CD14-positive monocyte (primary cell): Measurements from ENCODE around the gene TAF5L. TPM values are rescaled to one million over a fixed set of nuclear protein-coding genes. Genes with fewer than 3 reads are reported as not detected.

Experiments
- DNase-seq, 3 donors: peaks; one replicate each; pipeline ENCODE4 v3.0.0-alpha.2; 2011 to 2022
- H2AFZ ChIP-seq: 2 replicates; pipeline ENCODE4 v1.6.0; 2012; ENCODE audit warnings: mild to moderate bottlenecking, low read depth, low read length, inconsistent platforms; ENCODE audit not compliant: insufficient read depth, poor library complexity, severe bottlenecking
- H3K27ac ChIP-seq, 2 donors: 1 replicate in 1 of 2; 2 replicates in 1 of 2; pipeline ENCODE4 v1.5.1; 2012 to 2013; ENCODE audit warnings: low read length in 2 of 2, control low read depth in 1 of 2, inconsistent platforms in 1 of 2, low read depth in 1 of 2, mild to moderate bottlenecking in 1 of 2
- H3K27me3 ChIP-seq, 2 donors: one replicate each; pipeline versions ENCODE4 v1.6.0 to v1.6.1; 2011 to 2013; ENCODE audit warnings: low read length in 2 of 2; ENCODE audit not compliant: control insufficient read depth in 2 of 2, insufficient read depth in 2 of 2
- H3K36me3 ChIP-seq, 2 donors: replicated peaks in 1 of 2; 1 replicate in 1 of 2; 2 replicates in 1 of 2; pipeline versions ENCODE4 v1.5.1 to v1.6.1; 2012 to 2013; ENCODE audit warnings: low read length in 2 of 2, control low read depth in 1 of 2, inconsistent platforms in 1 of 2, mild to moderate bottlenecking in 1 of 2; ENCODE audit not compliant: insufficient read depth in 2 of 2, control insufficient read depth in 1 of 2
- H3K4me1 ChIP-seq, 2 donors: 1 replicate in 1 of 2; 2 replicates in 1 of 2; pipeline versions ENCODE4 v1.5.1 to v1.6.1; 2012 to 2013; ENCODE audit warnings: low read length in 2 of 2, control low read depth in 1 of 2, inconsistent platforms in 1 of 2, mild to moderate bottlenecking in 1 of 2, moderate library complexity in 1 of 2; ENCODE audit not compliant: insufficient read depth in 2 of 2, control insufficient read depth in 1 of 2
- H3K4me2 ChIP-seq: replicated peaks from 2 replicates; pipeline ENCODE3; 2012; ENCODE audit warnings: low read length, moderate library complexity, mild to moderate bottlenecking; ENCODE audit not compliant: poor library complexity, severe bottlenecking; ENCODE audit errors: extremely low read depth
- H3K4me3 ChIP-seq, 3 experiments: fragments of 200-600 bp in 1 of 3; sonication (generic) in 1 of 3; replicated peaks in 1 of 3; 1 replicate in 2 of 3; 2 replicates in 1 of 3; pipeline ENCODE4 v1.5.1; 2011 to 2013; ENCODE audit warnings: low read length in 3 of 3, mild to moderate bottlenecking in 3 of 3, control low read depth in 2 of 3, low read depth in 2 of 3, inconsistent platforms in 1 of 3, moderate library complexity in 1 of 3
- H3K79me2 ChIP-seq: 2 replicates; pipeline ENCODE4 v1.6.0; 2012; ENCODE audit warnings: mild to moderate bottlenecking, control low read depth, inconsistent platforms, low read length, moderate library complexity; ENCODE audit not compliant: insufficient read depth
- H3K9ac ChIP-seq: 2 replicates; pipeline ENCODE4 v1.6.0; 2017; ENCODE audit warnings: low read length, mild to moderate bottlenecking; ENCODE audit not compliant: insufficient read depth, poor library complexity, severe bottlenecking
- H3K9me3 ChIP-seq, 2 donors: replicated peaks in 1 of 2; 1 replicate in 1 of 2; 2 replicates in 1 of 2; pipeline versions ENCODE4 v1.5.1 to v1.6.1; 2012 to 2013; ENCODE audit warnings: low read length in 2 of 2, control low read depth in 1 of 2; ENCODE audit not compliant: control insufficient read depth in 1 of 2, insufficient read depth in 1 of 2
- H4K20me1 ChIP-seq: 2 replicates; pipeline ENCODE4 v1.6.0; 2012; ENCODE audit warnings: mild to moderate bottlenecking, low read length, control low read depth, moderate library complexity; ENCODE audit not compliant: insufficient read depth
- H3K27ac Mint-ChIP-seq, 7 donors: one replicate each; pipeline ENCODE4 v1.8.0; 2020; ENCODE audit warnings: mild to moderate bottlenecking in 7 of 7, mixed read lengths in 7 of 7, moderate library complexity in 6 of 7, inconsistent platforms in 2 of 7
- H3K27me3 Mint-ChIP-seq, 3 donors: one replicate each; pipeline ENCODE4 v1.8.0; 2021 to 2022; ENCODE audit warnings: low read depth in 3 of 3, mild to moderate bottlenecking in 3 of 3, mixed read lengths in 3 of 3, moderate library complexity in 3 of 3, inconsistent platforms in 1 of 3
- H3K36me3 Mint-ChIP-seq, 2 donors: one replicate each; pipeline ENCODE4 v1.8.0; 2020; ENCODE audit warnings: mixed read lengths in 2 of 2, inconsistent platforms in 1 of 2, mild to moderate bottlenecking in 1 of 2
- H3K4me1 Mint-ChIP-seq: one replicate; pipeline ENCODE4 v1.8.0; 2020; ENCODE audit warnings: mild to moderate bottlenecking, mixed read lengths
- H3K4me3 Mint-ChIP-seq, 2 donors: one replicate each; pipeline ENCODE4 v1.8.0; 2020; ENCODE audit warnings: mild to moderate bottlenecking in 2 of 2, mixed read lengths in 2 of 2, moderate library complexity in 1 of 2
- H3K9me3 Mint-ChIP-seq, 7 donors: one replicate each; pipeline ENCODE4 v1.8.0; 2020 to 2022; ENCODE audit warnings: mixed read lengths in 7 of 7, mild to moderate bottlenecking in 6 of 7, moderate library complexity in 6 of 7, inconsistent platforms in 2 of 7
- CTCF ChIP-seq: fragments of 200-600 bp; IDR thresholded peaks from one replicate; pipeline ENCODE4 v1.8.0; 2022; ENCODE audit warnings: antibody characterized with exemption, mild to moderate bottlenecking
- WGBS: methylation state at CpG from one replicate; pipeline ENCODE4 v1.1.5; 2013; ENCODE audit warnings: missing lambda C conversion rate; ENCODE audit not compliant: insufficient coverage; 5-methylcytosine and 5-hydroxymethylcytosine counted together
- intact Hi-C, 2 donors: fragments of 100-400 bp; cut with micrococcal nuclease; formaldehyde crosslinking; loops; one replicate each; pipeline versions ENCODE4 v1.15.0 to v1.15.1; 2023
- polyA plus RNA-seq, 3 donors: library from polyadenylated mRNA; depleted of rRNA in 1 of 3; unstranded in 2 of 3; stranded (reverse) in 1 of 3; fragments of 300-500 nt in 2 of 3; fragments of >200 nt in 1 of 3; fragmentation: Illumina TruSeq in 2 of 3; gene quantifications; 1 replicate in 2 of 3; 2 replicates in 1 of 3; pipeline ENCODE4 v1.2.3, GENCODE V29; 2012 to 2021

TAF5L gene
- polyA plus RNA-seq, 3 donors: 3.8 to 15.4 (median 4.9) TPM

- Histone ChIP-seq H3K4me3 (no peak overlapping the region), H3K27ac (peak overlapping the region in 1 of 2 donors; percentile 33), H3K9ac (no peak overlapping the region), H4K20me1 (peaks cover 95% of the 10 kb centered on the region), H2AFZ (no peak overlapping the region), H3K4me2 (no peak overlapping the region), H3K27me3 (no peaks in the 10 kb centered on the region), H3K36me3 (peaks cover 0 to 11% of the 10 kb centered on the region in 2 donors), H3K4me1 (peaks cover 4 to 8% of the 10 kb centered on the region in 2 donors), H3K9me3 (no peaks in the 10 kb centered on the region), H3K79me2 (peaks cover 98% of the 10 kb centered on the region)
- Mint-ChIP-seq H3K36me3 (peaks cover under 1 to 3% of the 10 kb centered on the region in 2 donors), H3K4me1 (peaks cover 29% of the 10 kb centered on the region), H3K27ac (peak overlapping the region in 3 of 7 donors; percentile 1 to 36 (median 7)), H3K9me3 (no peaks in the 10 kb centered on the region), H3K4me3 (no peak overlapping the region), H3K27me3 (no peaks in the 10 kb centered on the region)
- TF ChIP-seq CTCF: no peak
- over 99% methylated on average over 5 of the region's 5 CpGs for WGBS
- intact Hi-C loops: loop anchor here (10.0 kb wide), 2 partner anchors 445 to 1135 kb away; partner anchors contain the start of genes GALNT2 (in 2 of the 2) and RNF187 (in 1 of the 2)
- no peak for DNase-seq
These were observed 6.3 kb downstream of the TAF5L start for GRCh38 chr1:229619614-229620013.

- Histone ChIP-seq H3K79me2 (peaks cover 98% of the 10 kb centered on the region), H3K4me1 (peaks cover 0 to 2% of the 10 kb centered on the region in 2 donors), H3K4me2 (no peak overlapping the region), H3K27ac (peak overlapping the region in 1 of 2 donors; percentile 33), H3K9ac (no peak overlapping the region), H3K9me3 (no peaks in the 10 kb centered on the region), H4K20me1 (peaks cover 95% of the 10 kb centered on the region), H2AFZ (no peak overlapping the region), H3K27me3 (no peaks in the 10 kb centered on the region), H3K36me3 (peaks cover 5 to 18% of the 10 kb centered on the region in 2 donors), H3K4me3 (no peak overlapping the region)
- TF ChIP-seq CTCF: no peak
- Mint-ChIP-seq H3K4me1 (peaks cover 24% of the 10 kb centered on the region), H3K36me3 (peaks cover 6 to 8% of the 10 kb centered on the region in 2 donors), H3K9me3 (no peaks in the 10 kb centered on the region), H3K4me3 (no peak overlapping the region), H3K27me3 (no peaks in the 10 kb centered on the region), H3K27ac (no peak overlapping the region)
- DNase-seq: no peak
- intact Hi-C loops: no loop called here
These were observed 6.9 kb downstream of the TAF5L start for GRCh38 chr1:229619002-229619401.
